Body of pancreas (tissue), 4 donors: ENCODE data around the gene GDPGP1.

Experiments used
- CTCF ChIP-seq, 7 experiments: fragments of 450-650 bp in 4 of 7; fragments of 200-600 bp in 3 of 7; sonication (generic) in 3 of 7; IDR thresholded peaks; one replicate each; pipeline ENCODE4 v1.5.1; 2016 to 2019; ENCODE audit warnings: antibody characterized with exemption in 7 of 7
- POLR2A ChIP-seq, 3 donors: fragments of 450-650 bp; IDR thresholded peaks; one replicate each; pipeline ENCODE4 v1.6.1; 2016; ENCODE audit warnings: antibody characterized with exemption in 3 of 3, mild to moderate bottlenecking in 2 of 3

- TF ChIP-seq CTCF (IDR thresholded peaks at IDR 0.05) (no peak), POLR2A (IDR thresholded peaks at IDR 0.05) (no peak)
Measured at GRCh38 chr15:90194655-90195054, 39.4 kb upstream of the GDPGP1 start.
